Measurements from ENCODE around the gene IL13RA1.

DNA sequence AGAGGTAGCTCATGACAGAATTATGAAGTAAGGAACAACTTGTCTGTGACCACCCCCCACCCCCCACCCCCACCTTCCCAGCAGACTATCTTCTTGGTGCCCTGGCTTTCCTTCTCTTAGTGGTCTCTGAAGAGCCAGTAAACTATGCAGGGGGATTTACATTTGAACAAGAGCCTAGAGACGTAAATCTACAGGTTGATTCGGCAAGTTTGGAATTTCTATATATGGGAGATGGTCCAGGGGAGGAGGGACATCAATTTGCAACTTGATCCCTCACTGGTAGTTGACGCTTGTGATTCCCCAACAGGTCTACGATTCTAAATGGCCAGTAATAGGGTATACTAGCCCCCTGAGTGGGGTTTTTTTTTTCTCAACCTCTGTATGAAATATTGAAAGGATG, 36.7 kb downstream of the IL13RA1 start:
- TF ChIP-seq, protein P1, sequence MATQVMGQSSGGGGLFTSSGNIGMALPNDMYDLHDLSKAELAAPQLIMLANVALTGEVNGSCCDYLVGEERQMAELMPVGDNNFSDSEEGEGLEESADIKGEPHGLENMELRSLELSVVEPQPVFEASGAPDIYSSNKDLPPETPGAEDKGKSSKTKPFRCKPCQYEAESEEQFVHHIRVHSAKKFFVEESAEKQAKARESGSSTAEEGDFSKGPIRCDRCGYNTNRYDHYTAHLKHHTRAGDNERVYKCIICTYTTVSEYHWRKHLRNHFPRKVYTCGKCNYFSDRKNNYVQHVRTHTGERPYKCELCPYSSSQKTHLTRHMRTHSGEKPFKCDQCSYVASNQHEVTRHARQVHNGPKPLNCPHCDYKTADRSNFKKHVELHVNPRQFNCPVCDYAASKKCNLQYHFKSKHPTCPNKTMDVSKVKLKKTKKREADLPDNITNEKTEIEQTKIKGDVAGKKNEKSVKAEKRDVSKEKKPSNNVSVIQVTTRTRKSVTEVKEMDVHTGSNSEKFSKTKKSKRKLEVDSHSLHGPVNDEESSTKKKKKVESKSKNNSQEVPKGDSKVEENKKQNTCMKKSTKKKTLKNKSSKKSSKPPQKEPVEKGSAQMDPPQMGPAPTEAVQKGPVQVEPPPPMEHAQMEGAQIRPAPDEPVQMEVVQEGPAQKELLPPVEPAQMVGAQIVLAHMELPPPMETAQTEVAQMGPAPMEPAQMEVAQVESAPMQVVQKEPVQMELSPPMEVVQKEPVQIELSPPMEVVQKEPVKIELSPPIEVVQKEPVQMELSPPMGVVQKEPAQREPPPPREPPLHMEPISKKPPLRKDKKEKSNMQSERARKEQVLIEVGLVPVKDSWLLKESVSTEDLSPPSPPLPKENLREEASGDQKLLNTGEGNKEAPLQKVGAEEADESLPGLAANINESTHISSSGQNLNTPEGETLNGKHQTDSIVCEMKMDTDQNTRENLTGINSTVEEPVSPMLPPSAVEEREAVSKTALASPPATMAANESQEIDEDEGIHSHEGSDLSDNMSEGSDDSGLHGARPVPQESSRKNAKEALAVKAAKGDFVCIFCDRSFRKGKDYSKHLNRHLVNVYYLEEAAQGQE (tag by site-specific recombination; IDR thresholded peaks at IDR 0.05): no peak
- TF ChIP-seq MEIS1 (CRISPR knock-in tag; IDR thresholded peaks at IDR 0.05; ENCODE audit: borderline replicate concordance): no peak
- no peak for TF ChIP-seq BCL11A (tag by site-specific recombination; IDR thresholded peaks at IDR 0.05; ENCODE audit: low read depth)
- no peak for TF ChIP-seq CTCF (tag by site-specific recombination; IDR thresholded peaks at IDR 0.05)
- TF ChIP-seq ZNF311 (tag by site-specific recombination; IDR thresholded peaks at IDR 0.05; ENCODE audit: borderline replicate concordance): no peak
- TF ChIP-seq ZNF626 (tag by site-specific recombination; IDR thresholded peaks at IDR 0.05): no peak
- TF ChIP-seq TCF7L2 (IDR thresholded peaks at IDR 0.05; ENCODE audit: borderline replicate concordance, low read depth, low read length): no peak
- no peak for TF ChIP-seq ZNF561 (tag by site-specific recombination; IDR thresholded peaks at IDR 0.05; ENCODE audit: borderline replicate concordance)
- TF ChIP-seq HOXA7 (CRISPR knock-in tag; IDR thresholded peaks at IDR 0.05; ENCODE audit: borderline replicate concordance): no peak
- TF ChIP-seq YY1 (tag by site-specific recombination; IDR thresholded peaks at IDR 0.05): no peak
- TF ChIP-seq ZNF501 (tag by site-specific recombination; IDR thresholded peaks at IDR 0.05): no peak
- no peak for TF ChIP-seq ZBTB11 (tag by site-specific recombination; conservative IDR thresholded peaks at IDR 0.05; ENCODE audit: low read depth)
- no peak for TF ChIP-seq ZBTB7A (tag by site-specific recombination; IDR thresholded peaks at IDR 0.05; ENCODE audit: low read depth)

Data from HEK293 (cell line).